A673 (cell line): ENCODE results near the gene FHIT. TPM values are rescaled to one million over a fixed set of nuclear protein-coding genes. Genes with fewer than 3 reads are reported as not detected.

Experiments used
- BruUV-seq: library from RNA; stranded (reverse); fragments of 400-500 nt; replicated peaks from 2 replicates; lab custom pipeline; 2021; lab: Mats Ljungman, UMichigan
- CTCF ChIA-PET: fragments of 300-600 bp; sonication (Branson Sonifier 250); formaldehyde crosslinking; loops from one replicate; lab custom pipeline; 2022; ENCODE audit warnings: antibody characterized with exemption; lab: Charles Lee
- POLR2A ChIA-PET: fragments of 300-600 bp; sonication (Branson Sonifier 250); formaldehyde crosslinking; loops from one replicate; lab custom pipeline; 2022; ENCODE audit warnings: antibody characterized with exemption; ENCODE audit not compliant: low non-redundant PET; lab: Charles Lee
- DNase-seq: peaks from one replicate; pipeline ENCODE4 v3.0.0-alpha.2; 2015; ENCODE audit warnings: low spot score
- H3K27ac ChIP-seq: fragments of 200-600 bp; sonication (generic); 2 replicates; pipeline ENCODE4 v1.5.1; 2016; ENCODE audit warnings: mixed run types, low read depth, mild to moderate bottlenecking, mixed read lengths, antibody characterized with exemption, low read length; ENCODE audit not compliant: poor library complexity, severe bottlenecking
- H3K27me3 ChIP-seq: fragments of 200-600 bp; sonication (generic); replicated peaks from 2 replicates; pipeline ENCODE4 v1.6.1; 2017; ENCODE audit warnings: mixed run types, low read depth, mild to moderate bottlenecking, mixed read lengths, antibody characterized with exemption, low read length; ENCODE audit not compliant: insufficient read depth, poor library complexity
- H3K36me3 ChIP-seq: fragments of 200-600 bp; sonication (generic); 2 replicates; pipeline ENCODE4 v1.6.1; 2016; ENCODE audit warnings: mixed run types, mild to moderate bottlenecking, mixed read lengths, antibody characterized with exemption, low read length; ENCODE audit not compliant: insufficient read depth, poor library complexity, severe bottlenecking
- H3K4me1 ChIP-seq: fragments of 200-600 bp; sonication (generic); 2 replicates; pipeline ENCODE4 v1.6.1; 2017; ENCODE audit warnings: mixed run types, mild to moderate bottlenecking, mixed read lengths, antibody characterized with exemption, low read length; ENCODE audit not compliant: insufficient read depth, poor library complexity, severe bottlenecking
- H3K4me3 ChIP-seq: fragments of 200-600 bp; sonication (generic); 2 replicates; pipeline ENCODE4 v1.5.1; 2016; ENCODE audit warnings: low read depth, mixed run types, mild to moderate bottlenecking, mixed read lengths, low read length; ENCODE audit not compliant: poor library complexity, severe bottlenecking
- H3K9me3 ChIP-seq: fragments of 200-600 bp; sonication (generic); 2 replicates; pipeline ENCODE4 v1.6.1; 2016; ENCODE audit warnings: mixed run types, low read depth, mild to moderate bottlenecking, mixed read lengths, antibody characterized with exemption, low read length; ENCODE audit not compliant: poor library complexity, severe bottlenecking
- CTCF ChIP-seq: fragments of 300-800, 200-600 bp; sonication (generic); conservative IDR thresholded peaks from 2 replicates; pipeline ENCODE4 v1.5.1; 2017; ENCODE audit warnings: low read depth, mild to moderate bottlenecking, antibody characterized with exemption, low read length, moderate library complexity, mixed read lengths
- EZH2 ChIP-seq: fragments of 200-600 bp; sonication (generic); IDR thresholded peaks from 2 replicates; pipeline ENCODE4 v1.6.1; 2017; ENCODE audit warnings: borderline replicate concordance, low read depth, mild to moderate bottlenecking, mixed read lengths, antibody characterized with exemption, low read length; ENCODE audit not compliant: poor library complexity, severe bottlenecking
- intact Hi-C: fragments of 100-400 bp; cut with micrococcal nuclease; formaldehyde crosslinking; loops from one replicate; pipeline ENCODE4 v1.10.0; 2022; ENCODE audit not compliant: unreplicated experiment
- total RNA-seq: library from RNA; stranded (reverse); gene quantifications from 2 replicates; pipeline ENCODE4 v1.2.3, GENCODE V29; 2021

FHIT gene
- total RNA-seq, 1 experiment from 2014 or later, result not detected

DNA sequence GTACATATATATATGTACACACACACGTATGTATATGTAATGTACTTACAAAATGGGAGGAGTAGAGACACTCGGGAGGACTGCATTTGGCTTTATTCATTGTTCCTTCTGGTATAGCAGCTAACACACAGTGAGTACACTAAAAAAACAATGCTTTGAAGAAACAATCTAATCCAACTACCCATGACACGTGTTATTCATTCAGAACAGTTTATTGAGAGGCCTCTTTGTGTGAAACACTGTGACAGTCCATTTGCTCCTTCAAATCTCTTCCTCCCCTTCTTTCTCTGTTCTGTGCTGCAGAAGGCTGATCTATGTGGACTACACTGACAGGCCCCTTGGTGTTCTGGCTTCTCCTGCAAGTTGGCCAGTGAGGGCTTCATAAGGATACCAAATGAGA lies 1125.6 kb downstream of the FHIT start:
- DNase-seq, result no peak
- no TSS peak for BruUV-seq
- no peaks in the 10 kb centered on the region for H3K27me3 ChIP-seq
- no peaks in the 10 kb centered on the region for H3K9me3 ChIP-seq
- CTCF ChIA-PET, result no interaction called here
- POLR2A ChIA-PET, result no interaction called here
- no peaks in the 10 kb centered on the region for H3K4me1 ChIP-seq
- H3K36me3 ChIP-seq, result no peaks in the 10 kb centered on the region
- no peak overlapping the region for H3K4me3 ChIP-seq
- H3K27ac ChIP-seq, result no peak overlapping the region
- no peak for TF ChIP-seq EZH2
- intact Hi-C loops, result no loop called here

- DNase-seq, result no peak
- TF ChIP-seq CTCF (no peak), EZH2 (no peak)
- Histone ChIP-seq H3K27me3 (no peaks in the 10 kb centered on the region), H3K4me1 (no peaks in the 10 kb centered on the region), H3K27ac (no peak overlapping the region), H3K4me3 (no peak overlapping the region), H3K9me3 (no peaks in the 10 kb centered on the region), H3K36me3 (no peaks in the 10 kb centered on the region)
- intact Hi-C loops, result no loop called here
- ChIA-PET CTCF (no interaction called here), POLR2A (no interaction called here)
- no TSS peak for BruUV-seq
Observed at GRCh38 chr3:60120245-60120644, 1131.0 kb downstream of the FHIT start.

- H3K4me1 ChIP-seq, result no peaks in the 10 kb centered on the region
- no peaks in the 10 kb centered on the region for H3K27me3 ChIP-seq
- H3K4me3 ChIP-seq, result no peak overlapping the region
- no peaks in the 10 kb centered on the region for H3K36me3 ChIP-seq
- no TSS peak for BruUV-seq
- CTCF ChIA-PET, result no interaction called here
- no peak for DNase-seq
- TF ChIP-seq CTCF (no peak), EZH2 (no peak)
- no peak overlapping the region for H3K27ac ChIP-seq
- no peaks in the 10 kb centered on the region for H3K9me3 ChIP-seq
- POLR2A ChIA-PET, result no interaction called here
- intact Hi-C loops, result no loop called here
Observed at GRCh38 chr3:60114191-60114590, 1137.1 kb downstream of the FHIT start.

DNA sequence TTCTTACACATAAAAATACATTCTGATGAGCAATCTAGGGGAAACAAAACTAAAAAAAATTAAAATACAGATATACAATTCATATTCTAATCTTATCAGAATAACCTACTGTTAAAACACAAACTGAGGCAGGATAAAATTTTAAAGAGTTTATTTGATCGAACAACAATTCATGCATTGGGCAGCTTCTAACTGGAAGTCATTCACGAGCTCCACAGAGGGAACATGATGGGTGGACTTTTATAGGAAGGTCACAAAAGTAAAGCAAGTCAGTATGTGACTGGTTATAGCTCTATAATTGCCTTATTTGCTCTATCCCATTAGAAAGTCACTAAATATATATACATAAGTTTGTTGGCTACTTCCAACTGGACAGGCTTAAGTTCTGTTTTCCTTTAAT lies 1144.0 kb downstream of the FHIT start:
- TF ChIP-seq CTCF (no peak), EZH2 (no peak)
- Histone ChIP-seq H3K4me1 (no peaks in the 10 kb centered on the region), H3K27ac (no peak overlapping the region), H3K9me3 (no peaks in the 10 kb centered on the region), H3K36me3 (no peaks in the 10 kb centered on the region), H3K4me3 (no peak overlapping the region), H3K27me3 (no peaks in the 10 kb centered on the region)
- ChIA-PET CTCF (no interaction called here), POLR2A (no interaction called here)
- DNase-seq, result no peak
- BruUV-seq, result no TSS peak
- intact Hi-C loops, result no loop called here
